B cell (primary cell): Measurements from ENCODE around the gene TRPC4AP.

Experiments
- CTCF ChIP-seq: fragments of 200-600 bp; IDR thresholded peaks from one replicate; pipeline ENCODE4 v1.8.0; 2022; ENCODE audit warnings: antibody characterized with exemption, mild to moderate bottlenecking
- EZH2 ChIP-seq: IDR thresholded peaks from 2 replicates; pipeline ENCODE4 v1.6.1; 2012; ENCODE audit warnings: borderline replicate concordance, low read depth, mild to moderate bottlenecking, moderate library complexity, low read length; ENCODE audit not compliant: insufficient read depth, poor library complexity, severe bottlenecking

- TF ChIP-seq CTCF (no peak), EZH2 (no peak)
Measured at GRCh38 chr20:34970846-34971560, 121.6 kb downstream of the TRPC4AP start.
